Urinary bladder (tissue), 4 donors: ENCODE data around the gene STEEP1. TPM values are rescaled to one million over a fixed set of nuclear protein-coding genes. Genes with fewer than 3 reads are reported as not detected.
"Not testable (repeated sequence)": the region's sequence is repeated elsewhere in the genome, so short reads cannot be mapped to it uniquely, and the experiment has no call there.

ENCODE experiments used
- DNase-seq: peaks from one replicate; pipeline ENCODE4 v3.0.0-alpha.2; 2015; ENCODE audit errors: extremely low spot score
- H3K27ac ChIP-seq: one replicate; pipeline ENCODE4 v1.5.1; 2013; ENCODE audit warnings: low read depth, mild to moderate bottlenecking, moderate library complexity
- H3K36me3 ChIP-seq: one replicate; pipeline ENCODE4 v1.6.1; 2013; ENCODE audit warnings: mild to moderate bottlenecking, moderate library complexity; ENCODE audit not compliant: insufficient read depth
- H3K4me1 ChIP-seq: one replicate; pipeline ENCODE4 v1.6.1; 2013; ENCODE audit warnings: mild to moderate bottlenecking, moderate library complexity; ENCODE audit not compliant: insufficient read depth
- H3K4me3 ChIP-seq: one replicate; pipeline ENCODE4 v1.5.1; 2013; ENCODE audit warnings: low read depth, low read length
- WGBS: extraction: QIAGEN DNeasy Blood & Tissue Kit; methylation state at CpG from one replicate; pipeline ENCODE4 v1.1.7; 2013; 5-methylcytosine and 5-hydroxymethylcytosine counted together
- polyA plus RNA-seq: library from polyadenylated mRNA; stranded (reverse); fragments of 200-250 nt; gene quantifications from one replicate; pipeline ENCODE4 v1.2.3, GENCODE V29; 2013
- total RNA-seq: library from RNA; depleted of rRNA; stranded (reverse); fragments of >200 nt; gene quantifications from one replicate; pipeline ENCODE4 v1.2.3, GENCODE V29; 2014
- donor health status: healthy with polysubstance abuse.
- donor health status: healthy.

The STEEP1 gene
- total and polyA plus RNA-seq, 2 donors = 23.0 to 35.1 TPM

DNA sequence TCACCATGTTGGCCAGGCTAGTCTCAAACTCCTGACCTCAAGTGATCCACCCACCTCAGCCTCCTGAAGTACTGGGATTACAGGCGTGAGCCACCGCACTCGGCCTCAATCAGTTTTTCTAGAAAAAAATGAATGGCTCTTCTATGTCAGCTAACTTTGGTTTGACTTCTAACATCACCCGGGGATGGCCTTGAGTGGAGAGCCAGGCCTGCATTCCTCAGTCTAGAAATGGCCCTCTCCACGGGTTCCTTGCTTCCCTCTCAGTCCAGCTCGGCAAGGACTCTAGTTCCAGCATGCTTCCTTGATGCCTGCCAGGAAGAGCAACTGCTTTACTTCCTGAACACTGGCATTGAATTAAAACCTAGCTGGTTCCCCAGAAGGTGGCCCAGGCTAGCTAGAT is 58.0 kb downstream of the STEEP1 start:
- no peak overlapping the region for H3K27ac ChIP-seq
- no peak for DNase-seq
- H3K4me1 ChIP-seq = no peaks in the 10 kb centered on the region
- no peak overlapping the region for H3K4me3 ChIP-seq
- 80% methylated on average over 6 of the region's 6 CpGs for WGBS
- no peaks in the 10 kb centered on the region for H3K36me3 ChIP-seq

DNA sequence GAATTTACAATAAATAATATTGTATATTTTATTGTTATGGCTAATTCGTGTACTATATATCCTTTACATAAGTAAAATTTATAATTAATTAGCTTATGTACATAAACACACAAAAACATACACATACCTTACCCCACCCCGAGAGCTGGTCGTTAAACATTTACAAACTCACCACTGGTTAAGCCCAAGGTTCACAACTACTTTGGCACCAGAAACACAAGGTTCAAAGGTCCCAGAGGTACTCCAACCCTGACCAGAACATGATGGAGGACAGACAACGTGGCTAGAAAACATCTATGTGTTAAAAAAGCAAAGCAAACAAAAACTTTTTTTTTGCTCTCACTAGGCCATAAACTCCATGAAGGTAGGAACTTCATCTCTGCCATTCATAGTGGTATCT is 59.3 kb downstream of the STEEP1 start:
- DNase-seq = no peak
- H3K36me3 ChIP-seq = no peaks in the 10 kb centered on the region
- H3K4me3 ChIP-seq = no peak overlapping the region
- WGBS = 78% methylated on average over 4 of the region's 4 CpGs
- no peaks in the 10 kb centered on the region for H3K4me1 ChIP-seq
- no peak overlapping the region for H3K27ac ChIP-seq

DNA sequence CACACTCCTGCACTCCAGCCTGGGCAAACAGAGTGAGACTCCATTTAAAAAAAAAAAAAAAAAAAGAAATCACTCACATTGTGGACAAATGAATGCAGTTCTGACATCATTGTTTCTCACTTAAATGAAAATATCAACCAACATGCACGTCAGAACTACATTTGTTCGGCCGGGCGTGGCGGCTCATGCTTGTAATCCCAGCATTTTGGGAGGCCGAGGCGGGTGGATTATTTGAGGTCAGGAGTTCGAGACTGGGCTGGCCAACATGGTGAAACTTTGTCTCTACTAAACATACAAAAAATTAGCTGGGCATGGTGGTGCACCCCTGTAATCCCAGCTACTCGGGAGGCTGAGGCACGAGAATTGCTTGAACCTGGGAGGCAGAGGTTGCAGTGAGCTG is 60.1 kb downstream of the STEEP1 start:
- not testable (repeated sequence) for DNase-seq, H3K36me3 ChIP-seq, H3K27ac ChIP-seq, H3K4me3 ChIP-seq, H3K4me1 ChIP-seq
- WGBS = 91% methylated on average over 10 of the region's 10 CpGs

DNA sequence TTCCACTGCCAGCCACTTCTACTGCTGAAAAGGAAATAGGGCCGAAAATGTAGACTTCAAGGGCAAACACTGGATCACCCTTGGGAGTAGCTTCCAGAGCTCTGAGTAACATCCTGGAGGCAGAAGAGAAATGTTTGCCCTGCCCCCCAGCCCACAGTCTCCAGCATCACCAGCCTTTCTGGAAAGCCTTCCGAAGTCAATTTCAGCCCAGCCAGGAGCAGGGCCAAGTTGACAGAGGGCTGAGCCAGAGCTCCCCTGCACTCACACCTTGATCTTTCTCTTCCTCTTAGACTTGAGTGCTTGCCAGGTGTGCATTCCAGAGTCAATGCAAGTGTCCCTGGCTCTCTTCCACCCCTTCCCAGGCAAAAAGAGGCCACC is 61.7 kb downstream of the STEEP1 start:
- DNase-seq = no peak
- H3K27ac ChIP-seq = no peak overlapping the region
- no peaks in the 10 kb centered on the region for H3K36me3 ChIP-seq
- H3K4me3 ChIP-seq = no peak overlapping the region
- 20% methylated on average over 2 of the region's 2 CpGs for WGBS
- no peaks in the 10 kb centered on the region for H3K4me1 ChIP-seq

DNA sequence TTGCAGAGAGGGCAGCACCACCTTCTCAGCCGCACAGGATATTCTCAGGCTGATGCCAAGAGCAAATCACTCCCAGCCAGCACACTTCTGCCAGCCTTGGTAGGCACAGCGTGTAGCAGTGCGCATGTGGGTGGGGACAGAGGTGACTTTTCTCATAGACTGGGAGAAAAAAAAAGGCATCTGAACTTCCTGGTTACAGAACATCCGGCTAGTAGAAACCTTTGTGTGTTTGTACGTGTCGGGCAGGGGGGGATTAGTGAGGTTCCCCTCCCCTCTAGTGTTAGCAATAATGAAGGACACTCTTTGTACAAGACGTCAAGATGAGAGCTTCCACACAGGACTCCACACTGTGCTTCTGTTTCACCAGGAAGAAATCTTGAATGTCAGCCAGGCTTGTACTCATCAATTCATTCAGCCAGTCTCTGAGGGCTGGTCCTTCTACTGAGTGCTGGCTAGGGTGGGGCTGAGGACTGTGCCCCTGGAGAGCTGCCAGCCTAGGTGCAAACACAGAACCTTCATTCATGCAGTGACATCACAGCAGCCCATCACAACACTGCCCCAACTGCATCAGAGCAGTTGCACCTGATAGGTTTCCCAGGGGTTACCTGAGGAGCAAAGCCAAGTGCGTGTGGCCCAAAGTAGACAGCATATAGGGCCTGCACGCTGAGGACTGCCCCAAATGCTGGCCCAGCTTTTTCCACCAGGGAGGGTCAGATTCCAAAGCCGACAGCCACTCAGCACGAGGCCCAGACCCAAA is 62.3 kb downstream of the STEEP1 start:
- DNase-seq = no peak
- 46% methylated on average over 11 of the region's 11 CpGs for WGBS
- Histone ChIP-seq H3K4me3 (no peak overlapping the region), H3K27ac (no peak overlapping the region), H3K4me1 (no peaks in the 10 kb centered on the region), H3K36me3 (no peaks in the 10 kb centered on the region)

DNA sequence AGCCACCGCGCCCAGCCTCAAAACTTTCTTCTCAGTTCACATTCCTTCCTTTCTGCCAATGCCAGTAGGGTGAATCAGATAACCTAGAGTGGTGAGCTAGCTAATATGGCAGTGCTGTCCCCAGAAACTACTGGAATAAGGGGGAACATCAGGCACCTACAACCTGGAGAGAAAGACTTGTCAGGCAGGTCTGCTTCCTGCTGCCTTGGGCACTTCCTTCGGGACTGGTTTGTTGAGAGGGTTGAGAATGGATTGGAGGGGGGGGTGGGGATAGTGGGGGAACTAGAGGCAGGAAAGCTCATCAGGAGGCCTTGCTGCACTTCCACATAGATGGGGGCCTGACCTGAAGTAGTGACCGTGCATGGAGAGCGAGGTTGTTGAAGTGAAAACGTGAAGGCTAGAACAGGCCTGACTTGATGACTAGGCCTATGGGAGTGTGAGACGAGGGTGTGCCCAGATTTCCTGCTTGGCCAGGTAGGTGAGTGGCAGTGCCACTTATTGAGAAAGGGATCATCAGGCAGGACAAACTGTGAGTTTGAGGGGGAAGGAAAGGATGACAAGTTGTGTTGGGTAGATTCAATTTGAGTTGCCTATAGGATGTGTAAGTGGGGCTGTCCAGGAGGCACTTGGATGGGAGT is 63.6 kb downstream of the STEEP1 start:
- Histone ChIP-seq H3K4me3 (no peak overlapping the region), H3K36me3 (no peaks in the 10 kb centered on the region), H3K4me1 (no peaks in the 10 kb centered on the region), H3K27ac (peak overlapping the region; percentile 38)
- DNase-seq = no peak
- 83% methylated on average over 7 of the region's 7 CpGs for WGBS

DNA sequence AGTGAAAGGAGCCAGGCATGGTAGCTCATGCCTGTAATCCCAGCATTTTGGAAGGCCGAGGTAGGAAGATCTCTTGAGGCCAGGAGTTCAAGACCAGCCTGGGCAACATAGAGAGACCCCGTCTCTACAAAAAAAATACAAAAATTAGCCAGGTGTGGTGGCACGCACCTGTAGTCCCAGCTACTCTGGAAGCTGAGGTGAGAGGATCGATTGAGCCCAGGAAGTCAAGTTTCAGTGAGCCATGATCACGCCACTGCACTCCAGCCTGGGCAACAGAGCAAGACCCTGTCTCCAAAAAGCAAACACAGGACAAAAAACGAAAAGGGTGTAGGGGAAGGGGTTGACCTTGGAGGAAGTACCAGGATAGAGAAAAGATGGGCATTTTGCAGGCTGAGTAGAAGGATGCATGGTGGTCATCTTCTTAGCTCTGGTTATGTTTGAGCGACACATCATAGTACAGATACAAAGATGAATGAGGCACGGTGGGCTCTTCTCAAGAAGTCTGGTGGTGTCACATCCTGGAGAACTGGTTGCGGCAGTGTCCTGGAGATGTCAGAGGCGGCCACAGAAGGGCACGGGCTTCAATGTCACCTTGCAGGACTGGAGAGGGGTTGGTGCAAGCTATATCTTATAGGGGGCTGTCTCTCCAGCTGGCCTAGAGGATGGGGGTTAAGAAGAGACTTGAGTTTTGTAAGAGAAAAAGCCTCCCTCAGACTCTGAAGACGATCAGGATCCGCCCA is 65.0 kb downstream of the STEEP1 start:
- WGBS = 88% methylated on average over 13 of the region's 13 CpGs
- Histone ChIP-seq H3K4me1 (no peaks in the 10 kb centered on the region), H3K36me3 (no peaks in the 10 kb centered on the region), H3K4me3 (no peak overlapping the region), H3K27ac (no peak overlapping the region)
- no peak for DNase-seq

DNA sequence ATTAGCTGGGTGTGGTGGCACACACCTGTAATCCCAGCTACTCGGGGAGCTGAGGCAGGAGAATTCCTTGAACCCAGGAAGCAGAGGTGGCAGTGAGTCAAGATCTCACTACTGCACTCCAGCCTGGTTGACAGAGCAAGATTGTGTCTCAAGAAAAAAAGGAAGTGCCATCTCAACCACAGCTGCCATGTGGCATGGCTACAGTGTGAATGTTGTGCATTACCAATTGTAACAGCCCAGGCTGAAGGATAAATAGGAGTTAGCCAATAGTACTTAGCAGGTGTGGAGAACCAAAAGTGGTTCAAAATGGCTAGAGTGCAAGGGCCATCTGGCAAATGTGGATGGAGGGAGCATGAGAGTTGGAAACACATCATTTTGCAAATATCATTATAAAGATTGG is 68.0 kb downstream of the STEEP1 start:
- 81% methylated on average over 1 of the region's 1 CpG for WGBS
- DNase-seq = no peak

DNA sequence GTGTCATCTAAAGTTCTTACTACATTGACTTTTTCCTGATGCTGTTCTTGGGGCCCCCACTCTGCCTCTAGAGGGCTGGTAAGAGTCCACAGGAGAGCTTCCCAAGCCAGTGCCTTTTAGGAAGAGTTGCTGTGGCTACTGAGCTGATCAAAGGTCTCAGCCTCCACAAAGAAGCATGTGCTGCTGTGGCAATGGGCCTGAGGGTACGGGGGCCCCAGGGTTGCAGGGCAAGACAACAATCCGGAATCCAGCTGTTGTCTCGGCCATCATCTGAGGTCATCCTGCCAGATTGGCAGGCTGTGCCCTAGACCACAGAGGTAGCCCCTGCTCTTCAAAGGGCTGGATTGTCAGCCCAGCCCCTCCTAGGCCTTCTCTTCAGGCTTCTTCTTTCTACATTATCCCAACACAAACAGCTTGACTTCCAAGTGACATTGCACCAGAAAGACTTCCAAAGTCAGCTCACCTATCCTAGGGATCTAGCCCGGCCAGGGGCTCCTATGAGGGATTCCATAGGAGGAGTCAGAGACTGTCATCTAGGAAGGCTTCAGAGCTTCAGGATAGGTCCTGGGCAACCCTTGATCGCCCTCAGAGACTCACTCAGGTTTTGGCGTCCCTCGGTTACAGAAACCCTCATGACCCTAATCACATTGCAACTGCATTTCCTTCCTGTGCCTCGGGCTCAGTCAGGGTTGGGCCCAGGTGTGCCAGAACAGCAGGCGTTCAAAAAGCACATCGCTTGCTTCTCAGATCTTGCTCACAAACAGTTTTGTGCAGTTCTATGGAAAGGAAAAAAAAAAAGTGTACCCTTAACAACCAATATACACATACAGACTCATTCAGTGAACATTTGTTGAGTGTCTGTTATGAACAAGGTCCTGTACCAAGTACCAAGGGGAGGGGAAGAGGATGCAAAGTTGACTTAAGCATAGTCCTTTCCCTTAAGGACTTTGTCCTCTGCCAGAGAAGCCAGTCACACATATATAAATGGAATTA is 69.2 kb downstream of the STEEP1 start:
- no peaks in the 10 kb centered on the region for H3K4me1 ChIP-seq
- no peak overlapping the region for H3K4me3 ChIP-seq
- no peak overlapping the region for H3K27ac ChIP-seq
- no peak for DNase-seq
- no peaks in the 10 kb centered on the region for H3K36me3 ChIP-seq
- WGBS = 69% methylated on average over 10 of the region's 10 CpGs

More for the DNA sequence above, 68.0 kb downstream of the STEEP1 start:
- no peak overlapping the region for H3K27ac ChIP-seq
- no peaks in the 10 kb centered on the region for H3K4me1 ChIP-seq
- H3K36me3 ChIP-seq = no peaks in the 10 kb centered on the region
- no peak overlapping the region for H3K4me3 ChIP-seq

DNA sequence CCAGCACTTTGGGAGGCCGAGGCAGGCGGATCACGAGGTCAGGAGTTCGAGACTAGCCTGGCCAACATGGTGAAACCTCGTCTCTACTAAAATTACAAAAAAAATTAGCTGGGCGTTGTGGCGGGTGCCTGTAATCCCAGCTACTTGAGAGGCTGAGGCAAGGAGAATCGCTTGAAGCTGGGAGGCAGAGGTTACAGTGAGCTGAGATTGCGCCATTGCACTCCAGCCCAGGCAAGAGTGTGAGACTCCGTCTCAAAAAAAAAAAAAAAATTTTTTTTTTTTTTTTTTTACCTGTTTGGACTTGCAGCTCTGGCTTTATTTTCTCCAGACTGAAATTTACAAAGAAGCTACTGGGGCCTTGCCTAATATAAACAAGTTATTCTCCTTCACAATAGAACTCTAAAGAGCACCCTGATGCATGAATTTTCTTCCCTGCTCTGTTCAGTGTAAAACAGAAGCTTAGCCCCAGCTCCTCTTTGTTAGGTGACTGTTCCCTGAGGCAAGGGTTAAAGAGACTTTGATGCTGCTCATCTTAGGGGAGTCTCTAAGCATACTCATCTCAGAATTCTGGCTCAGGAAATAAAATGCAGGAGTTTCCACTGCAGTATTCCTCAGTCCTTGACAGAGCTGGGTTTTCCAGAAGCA is 71.2 kb downstream of the STEEP1 start:
- peak overlapping the region; percentile 10 for H3K27ac ChIP-seq
- not testable (repeated sequence) for DNase-seq, H3K4me1 ChIP-seq, H3K36me3 ChIP-seq, H3K4me3 ChIP-seq
- WGBS = 82% methylated on average over 10 of the region's 10 CpGs

DNA sequence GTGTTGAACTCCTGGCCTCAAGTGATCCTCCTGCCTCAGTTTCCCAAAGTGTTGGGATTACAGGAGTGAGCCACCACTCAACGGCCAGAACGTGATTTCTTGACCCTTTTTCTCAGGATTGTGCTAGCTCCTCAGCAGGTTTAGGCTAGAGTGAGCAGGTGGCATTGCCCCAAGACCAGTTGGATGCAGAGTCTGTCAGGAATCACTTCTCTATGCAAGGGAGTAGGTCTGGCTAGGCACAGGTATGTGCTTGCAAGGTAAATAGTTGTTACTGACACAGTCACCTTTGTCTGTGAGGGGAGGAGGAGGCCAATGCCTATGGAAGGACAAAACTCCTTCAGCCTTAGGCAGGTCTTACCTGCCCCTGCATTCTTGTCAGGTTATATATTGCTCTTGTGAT is 72.7 kb downstream of the STEEP1 start:
- Histone ChIP-seq H3K4me1 (no peaks in the 10 kb centered on the region), H3K36me3 (no peaks in the 10 kb centered on the region), H3K27ac (no peak overlapping the region), H3K4me3 (no peak overlapping the region)
- no peak for DNase-seq
- WGBS = 76% methylated on average over 2 of the region's 2 CpGs

DNA sequence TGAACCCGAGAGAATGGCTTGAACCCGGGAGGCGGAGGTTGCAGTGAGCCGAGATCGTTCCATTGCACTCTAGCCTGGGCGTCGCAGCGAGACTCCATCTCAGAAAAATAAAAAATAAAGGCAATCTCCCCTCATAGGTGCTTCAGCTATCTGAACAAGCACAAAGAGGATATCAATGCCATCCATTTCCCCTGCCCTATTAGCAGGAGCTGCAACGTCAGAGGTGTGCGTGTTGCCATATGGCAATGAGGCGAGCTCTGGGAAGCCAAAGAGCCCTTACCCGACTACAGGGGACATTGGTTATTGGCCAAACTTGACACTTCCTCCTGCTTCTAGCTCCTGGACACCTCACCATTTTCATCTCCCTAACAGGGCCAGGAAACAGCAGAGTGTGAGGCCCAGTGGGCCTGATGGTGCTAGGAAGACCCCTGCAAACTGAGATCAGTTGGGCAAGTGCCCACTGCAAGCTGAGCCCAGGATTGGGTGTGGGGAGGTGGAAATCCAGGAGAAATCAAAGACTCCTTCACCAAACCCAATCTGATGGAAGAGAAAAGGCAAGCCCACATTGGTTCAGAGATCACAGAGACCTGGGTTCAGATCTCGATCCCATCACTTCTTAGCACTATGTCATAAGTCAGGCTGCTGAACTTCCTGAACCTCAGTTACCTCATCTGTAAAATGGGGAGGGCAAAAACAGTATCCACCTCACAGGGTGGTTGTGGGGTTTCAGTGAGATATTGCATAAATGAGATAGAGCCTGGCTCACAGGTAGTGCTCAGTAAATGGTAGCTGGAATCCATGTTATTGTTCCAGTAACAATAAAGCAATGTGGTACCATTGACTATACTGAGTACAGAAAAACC is 75.8 kb downstream of the STEEP1 start:
- WGBS = 89% methylated on average over 13 of the region's 13 CpGs
- Histone ChIP-seq H3K36me3 (no peaks in the 10 kb centered on the region), H3K4me1 (no peaks in the 10 kb centered on the region), H3K27ac (no peak overlapping the region), H3K4me3 (no peak overlapping the region)
- no peak for DNase-seq
